ENCODE measurements around the gene MAP3K19.
A peak's percentile ranks its signal among the peaks of the same experiment; 100 is the strongest.
"Not testable (repeated sequence)": the region's sequence is repeated elsewhere in the genome, so short reads cannot be mapped to it uniquely, and the experiment has no call there.

MAP3K19 gene

DNA sequence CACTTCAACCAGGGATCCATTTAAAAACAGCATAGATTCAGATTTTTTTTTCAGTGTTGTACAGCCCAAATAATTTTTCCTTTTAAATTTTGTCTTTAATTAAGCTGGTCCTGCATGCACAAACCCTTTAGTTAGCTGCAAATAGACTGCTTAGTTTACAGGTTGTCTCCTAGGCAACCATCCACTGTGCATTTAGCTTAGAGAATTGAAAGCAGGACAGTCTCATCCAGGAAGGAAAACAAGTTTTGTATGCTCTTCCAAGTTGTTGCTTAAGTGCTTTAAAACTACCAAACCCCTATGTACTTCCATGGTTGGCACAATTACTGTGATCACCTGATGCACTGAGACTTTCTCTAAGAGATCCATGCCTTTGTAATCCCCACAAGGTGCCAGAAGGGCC, at the start of gene MAP3K19:
Gene MAP3K19, minus strand, starts transcription at position 148 of the 400 bp plus-strand sequence. CDS start 22,800 bp downstream, outside the sequence.
- DNase-seq, result no peak

DNA sequence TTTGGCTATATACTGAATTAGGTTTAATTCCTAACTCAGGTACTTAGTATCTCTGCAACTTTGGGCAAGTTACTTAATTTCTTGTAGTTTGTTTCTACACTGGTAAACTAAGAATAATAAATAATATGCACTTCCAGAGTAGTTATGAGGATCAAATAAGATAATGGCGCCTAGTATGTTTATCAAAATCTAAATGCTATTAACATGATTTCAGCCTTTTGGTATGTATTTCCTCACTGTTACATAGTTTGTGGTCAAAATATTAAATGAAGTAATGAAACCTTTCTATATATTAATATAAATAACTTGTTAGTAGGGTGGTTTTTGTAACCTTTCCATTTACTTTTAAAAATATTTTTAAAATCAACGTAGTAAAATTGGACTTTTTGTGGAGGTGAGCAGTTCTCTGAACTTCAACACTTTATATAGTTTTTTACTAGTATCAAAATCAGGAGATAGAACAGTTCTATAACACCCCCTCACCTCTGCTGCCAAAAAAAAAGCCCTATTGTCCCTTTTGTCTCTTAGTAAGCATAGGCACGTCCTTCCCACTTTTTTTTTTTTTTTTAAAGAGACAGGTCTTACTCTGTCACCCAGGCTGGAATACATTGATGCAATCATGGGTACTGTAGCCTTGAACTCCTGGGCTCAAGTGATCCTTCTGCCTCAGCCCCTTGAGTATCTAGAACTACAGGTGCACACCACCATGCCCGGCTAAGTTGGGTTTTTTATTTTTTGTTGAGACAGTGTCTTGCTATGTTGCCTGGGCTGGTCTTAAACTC, 49.6 kb upstream of the MAP3K19 start:
- DNase-seq, result no peak

- no peak for DNase-seq
Observed at GRCh38 chr2:135095591-135095990, 48.3 kb upstream of the MAP3K19 start.

DNA sequence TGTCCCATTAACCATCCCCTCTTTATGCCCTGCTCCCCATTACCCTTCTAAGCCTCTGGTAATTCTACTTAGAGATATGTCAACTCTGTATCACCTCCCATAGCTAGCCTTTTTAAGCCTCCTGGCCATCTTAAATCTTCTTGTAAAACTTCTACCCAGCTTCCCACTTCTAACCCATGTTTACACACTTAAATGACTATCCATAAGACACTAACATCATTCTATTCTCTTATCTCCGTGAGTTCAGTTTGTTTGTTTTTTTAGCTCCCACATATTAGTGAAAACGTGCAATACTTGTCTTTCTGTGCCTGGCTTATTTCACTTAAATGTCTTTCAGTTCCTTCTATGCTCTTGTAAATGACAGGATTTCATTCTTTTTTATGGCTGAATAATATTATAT, 47.3 kb upstream of the MAP3K19 start:
- no peak for DNase-seq

DNA sequence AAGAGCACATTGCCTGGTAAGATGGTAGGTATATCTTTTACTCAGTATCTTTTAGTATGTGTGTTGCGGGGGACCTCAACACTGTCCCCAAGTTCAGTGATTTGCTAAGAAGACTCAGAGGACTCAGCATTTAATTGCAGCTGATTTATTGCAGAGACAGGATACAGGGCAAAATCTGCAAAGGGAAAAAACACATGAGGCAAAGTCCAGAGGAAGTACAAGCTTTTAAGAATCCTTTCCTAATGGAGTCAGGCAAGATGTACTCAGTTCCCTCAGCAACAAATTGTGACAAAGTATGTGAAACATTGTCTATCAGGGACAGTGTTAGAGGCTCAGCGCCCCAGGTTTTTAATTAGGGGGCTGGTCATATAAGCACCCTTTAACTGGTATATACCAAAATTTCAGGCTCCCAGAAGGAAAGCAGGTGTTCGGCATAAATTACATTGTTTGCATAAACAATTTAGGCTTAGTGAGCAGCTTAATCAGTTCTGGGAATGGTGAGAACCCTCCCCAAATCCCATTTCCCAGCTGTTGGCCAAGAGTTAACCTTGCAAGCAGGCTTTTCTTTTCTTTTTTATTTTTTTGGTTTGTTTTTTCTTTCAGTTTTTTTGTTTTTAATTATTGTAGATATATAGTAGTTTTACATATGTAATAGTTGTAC, 46.6 kb upstream of the MAP3K19 start:
- no peak for DNase-seq

DNA sequence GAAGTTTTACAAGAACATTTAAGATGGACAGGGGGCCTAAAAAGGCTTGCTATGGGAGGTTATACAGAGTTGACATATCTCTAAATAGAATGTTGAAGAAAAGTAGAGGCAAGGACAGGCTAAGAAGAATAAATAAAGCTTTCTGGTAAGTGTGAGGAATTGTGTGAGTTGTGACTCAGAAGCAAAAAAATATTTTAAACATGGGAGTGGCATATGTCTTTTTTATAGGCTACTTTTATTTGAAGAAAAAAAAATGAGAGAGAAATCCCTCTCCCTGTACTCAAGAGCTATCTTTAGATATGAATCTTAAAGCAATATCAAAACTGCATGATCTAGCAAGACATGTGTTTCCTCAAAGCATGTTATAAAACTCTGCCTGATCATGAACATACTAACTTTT, 45.9 kb upstream of the MAP3K19 start:
- no peak for DNase-seq

- DNase-seq, result no peak
Observed at GRCh38 chr2:135091681-135092080, 44.4 kb upstream of the MAP3K19 start.

DNA sequence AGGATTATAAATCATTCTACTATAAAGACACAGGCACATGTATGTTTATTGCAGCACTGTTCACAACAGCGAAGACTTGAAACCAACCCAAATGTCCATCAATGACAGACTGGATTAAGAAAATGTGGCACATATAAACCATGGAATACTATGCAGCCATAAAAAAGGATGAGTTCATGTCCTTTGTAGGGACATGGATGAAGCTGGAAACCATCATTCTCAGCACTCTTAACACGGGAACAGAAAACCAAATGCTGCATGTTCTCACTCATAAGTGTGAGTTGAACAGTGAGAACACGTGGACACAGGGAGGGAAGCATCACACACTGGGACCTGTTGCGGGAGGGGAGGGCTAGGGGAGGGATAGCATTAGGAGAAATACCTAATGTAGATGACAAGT, 42.4 kb upstream of the MAP3K19 start:
- DNase-seq, result not testable (repeated sequence)

DNA sequence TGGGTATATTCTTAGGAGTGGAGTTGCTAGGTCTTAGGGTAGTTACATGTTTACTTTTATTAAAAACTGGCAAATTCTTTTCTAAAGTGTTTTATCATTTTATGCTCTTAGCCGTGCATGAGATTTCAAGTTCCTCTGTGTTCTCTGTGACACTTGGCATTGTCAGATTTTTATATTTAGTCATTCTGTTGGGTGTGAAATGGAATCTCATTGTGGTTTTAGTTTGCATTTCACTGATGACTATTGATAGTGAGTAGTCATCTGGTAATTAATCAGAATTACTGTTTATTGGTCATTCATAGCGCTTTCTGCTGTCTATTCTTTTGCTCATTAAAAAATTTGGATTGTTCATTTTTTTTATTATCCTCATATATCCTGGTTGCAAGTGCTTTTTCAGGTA, 39.0 kb upstream of the MAP3K19 start:
- no peak for DNase-seq

GRCh38 chr2:135078417-135078816, 31.2 kb upstream of the MAP3K19 start:
- no peak for DNase-seq

DNA sequence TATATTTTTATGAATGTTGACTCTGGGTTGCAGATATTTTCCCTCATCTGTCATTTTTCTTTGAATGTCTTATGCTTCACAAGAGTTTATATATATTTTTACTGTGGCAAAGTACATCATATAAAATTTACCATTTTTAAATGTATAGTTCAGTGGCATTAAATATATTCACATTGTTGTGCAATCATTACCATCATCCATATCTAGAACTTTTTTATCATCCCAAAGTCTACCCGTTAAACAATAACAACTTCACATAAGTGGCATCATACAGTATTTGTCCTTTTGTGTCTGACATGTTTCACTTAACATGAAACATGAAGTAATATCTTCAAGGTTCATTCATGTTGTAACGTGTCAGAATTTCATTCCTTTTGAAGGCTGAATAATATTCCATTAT, 29.3 kb upstream of the MAP3K19 start:
- DNase-seq, result no peak

DNA sequence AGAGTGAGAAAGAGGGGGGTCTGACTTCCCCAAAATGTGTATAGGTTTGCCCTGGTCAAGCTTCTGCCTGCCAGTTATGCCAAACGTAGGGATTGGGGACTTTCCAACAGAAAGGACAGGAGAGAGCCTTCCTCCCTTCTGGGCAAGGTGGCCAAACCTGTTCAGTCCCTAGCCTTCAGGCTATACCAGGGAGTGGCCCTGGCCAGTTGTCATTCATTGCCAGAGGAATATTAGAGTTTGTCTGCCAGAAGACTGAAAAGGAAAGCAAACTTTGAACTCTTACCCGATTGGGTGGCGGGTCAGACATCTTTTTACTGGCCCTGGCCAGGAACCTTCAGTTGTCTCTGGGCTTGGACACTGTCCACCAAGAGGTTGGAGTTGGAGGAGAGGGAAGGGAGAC, 27.0 kb upstream of the MAP3K19 start:
- no peak for DNase-seq

DNA sequence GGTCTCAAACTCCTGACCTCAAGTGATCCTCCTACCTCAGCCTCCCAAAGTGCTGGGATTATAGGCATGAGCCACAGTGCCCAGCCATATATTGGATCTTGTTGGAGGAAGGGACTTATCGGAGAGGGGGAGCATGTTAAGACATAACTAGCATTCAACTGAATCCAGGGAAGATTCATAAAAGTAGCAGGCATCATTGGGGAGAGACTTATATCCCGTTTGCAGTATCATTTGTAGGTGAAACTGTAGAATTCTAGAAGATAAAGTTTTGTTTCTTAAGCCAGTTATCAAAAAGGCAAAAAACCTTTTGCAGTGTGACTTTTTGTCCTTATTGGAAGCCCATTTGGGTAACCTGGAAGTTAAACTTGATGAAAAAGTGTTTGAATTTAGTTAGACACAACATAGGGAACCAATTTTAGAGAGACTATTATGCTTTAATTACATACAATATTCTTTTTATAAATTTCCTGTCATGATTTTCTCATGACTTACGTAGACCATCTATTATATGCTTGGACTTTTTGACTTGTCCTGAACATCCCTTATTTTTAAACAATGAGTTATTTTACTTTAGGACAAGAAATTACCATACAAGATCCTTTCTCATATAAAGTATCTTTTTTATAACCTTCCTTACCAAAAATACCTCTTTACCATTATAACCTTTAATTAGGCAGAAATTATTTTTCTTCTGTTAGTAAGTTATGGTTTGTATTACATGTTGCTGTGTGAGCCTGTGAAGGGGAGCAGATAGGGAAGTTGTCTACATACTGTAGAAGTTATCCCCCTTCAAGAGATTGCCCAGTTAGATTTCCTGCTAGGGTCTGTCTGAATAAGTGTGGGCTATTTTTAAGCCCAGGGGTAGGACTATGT, 25.1 kb upstream of the MAP3K19 start:
- DNase-seq, result no peak

DNA sequence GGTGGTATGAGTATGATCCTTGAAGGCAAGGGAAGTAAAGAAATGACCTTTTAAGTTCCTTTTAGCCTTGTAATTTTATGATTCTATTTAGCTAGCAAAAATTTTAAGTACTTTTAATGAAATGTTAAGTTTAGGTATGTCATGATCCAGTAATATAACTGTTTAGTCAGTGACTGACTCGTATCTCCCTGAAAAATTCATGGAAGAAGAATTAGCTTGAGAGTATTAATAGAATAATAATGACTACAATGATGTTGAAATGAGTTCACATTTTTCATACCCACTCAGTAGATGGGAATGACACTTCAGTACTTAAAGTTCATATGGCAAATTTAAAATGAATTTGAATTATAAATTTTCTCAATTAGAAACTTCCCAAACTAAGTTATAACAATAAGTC, 19.5 kb upstream of the MAP3K19 start:
- DNase-seq, result no peak

DNA sequence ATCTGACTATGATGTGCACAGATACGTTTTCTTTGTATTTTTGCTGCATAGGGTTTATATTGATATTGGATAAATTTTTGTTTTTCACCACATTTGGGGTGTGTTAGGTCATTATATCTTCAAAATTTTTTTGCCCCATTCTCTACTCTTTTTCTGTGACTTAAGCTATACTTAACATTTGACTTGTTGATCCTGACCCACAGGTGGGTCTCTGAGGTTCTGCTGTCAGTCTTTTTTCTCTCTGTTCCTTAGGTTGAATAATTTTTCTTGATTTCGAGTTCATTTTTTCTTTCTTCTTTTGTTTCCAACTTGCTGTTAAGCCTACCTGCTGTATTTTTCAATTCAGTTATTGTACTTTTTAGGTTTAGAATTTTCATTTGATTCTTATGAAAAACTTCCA, 16.9 kb upstream of the MAP3K19 start:
- DNase-seq, result no peak

GRCh38 chr2:135063210-135063609, 16.0 kb upstream of the MAP3K19 start:
- DNase-seq, result no peak

DNA sequence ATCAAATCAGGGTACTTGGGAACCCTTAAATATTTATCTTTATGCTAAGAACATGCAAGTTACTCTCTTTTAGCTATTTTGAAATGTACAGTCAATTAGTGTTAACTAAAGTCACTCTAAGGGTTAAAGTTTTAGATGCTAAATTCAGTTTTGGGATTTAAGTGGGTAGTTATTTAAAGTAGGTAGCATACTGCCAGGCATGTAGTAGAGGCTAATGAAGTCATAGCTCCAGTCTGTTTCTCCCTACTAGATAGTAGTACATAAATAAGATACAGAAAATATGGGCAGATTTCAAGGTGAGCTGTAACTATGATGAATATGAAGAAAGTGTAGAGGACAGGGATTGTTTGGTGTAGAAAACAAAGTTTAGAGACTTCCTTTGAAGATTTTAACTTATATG, 12.3 kb upstream of the MAP3K19 start:
- no peak for DNase-seq

DNA sequence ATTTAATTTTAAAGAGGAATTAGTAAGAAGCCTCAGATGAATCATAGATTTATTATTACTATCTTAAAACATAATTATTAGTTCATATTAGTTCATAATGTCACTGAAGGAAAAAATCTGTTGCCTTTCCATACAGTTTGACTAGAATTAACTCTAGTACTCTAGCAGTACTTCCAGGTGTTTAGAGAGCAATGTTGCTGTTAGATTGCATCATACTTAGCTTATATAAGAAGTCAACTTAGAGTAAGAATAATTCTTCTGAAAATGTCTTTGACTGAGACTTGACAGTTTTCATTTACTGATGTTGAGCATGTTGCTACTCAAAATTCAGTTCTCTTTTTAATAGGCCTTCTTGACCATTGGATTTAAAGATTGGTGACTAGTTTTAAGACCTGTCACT, 9.5 kb upstream of the MAP3K19 start:
- no peak for DNase-seq

DNA sequence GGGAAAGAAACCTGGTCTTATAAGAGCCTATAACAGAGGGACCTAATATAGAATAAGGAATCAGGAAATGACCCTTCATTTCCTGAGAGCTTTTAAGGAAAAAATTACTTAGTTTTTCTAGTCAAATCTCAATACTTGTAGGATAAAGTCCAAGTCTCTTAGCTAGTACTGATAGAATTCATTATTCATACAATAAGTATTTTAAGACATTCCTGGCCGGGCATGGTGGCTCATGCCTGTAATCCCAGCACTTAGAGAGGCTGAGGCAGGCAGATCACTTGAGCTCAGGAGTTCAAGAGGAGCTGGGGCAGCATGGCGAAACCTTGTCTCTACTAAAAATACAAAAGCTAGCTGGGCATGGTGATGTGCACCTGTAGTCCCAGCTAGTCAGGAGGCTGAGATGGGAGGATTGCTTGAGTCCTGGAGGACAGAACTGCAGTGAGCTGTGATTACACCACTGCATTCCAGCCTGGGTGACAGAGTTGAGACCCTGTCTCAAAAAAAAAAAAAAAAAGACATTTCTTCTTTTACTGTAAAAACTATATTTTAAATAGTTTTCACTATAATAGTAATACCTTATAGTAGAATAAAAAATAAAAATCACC, 8.0 kb upstream of the MAP3K19 start:
- no peak for DNase-seq

DNA sequence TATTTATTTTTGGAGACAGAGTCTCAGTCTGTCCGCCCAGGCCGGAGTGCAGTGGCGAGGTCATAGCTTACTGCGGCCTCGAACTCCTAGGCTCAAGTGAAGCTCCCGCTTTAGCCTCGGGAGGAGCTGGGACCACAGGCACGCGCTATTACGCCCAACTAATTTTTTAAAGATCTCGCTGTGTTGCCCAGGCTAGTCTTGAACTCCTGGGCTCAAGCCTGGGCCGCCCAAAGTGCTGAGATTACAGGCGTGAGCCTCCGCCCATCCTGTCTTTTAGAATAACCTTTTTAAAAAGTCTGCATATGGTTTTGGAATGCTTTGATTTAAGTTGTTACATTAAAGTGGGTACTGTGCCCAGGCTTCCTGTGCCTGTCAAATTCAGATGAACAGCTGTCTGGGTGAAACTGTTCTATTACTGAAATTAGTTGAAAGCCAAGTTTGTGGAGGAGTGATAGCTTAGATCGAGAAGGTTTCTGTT, 5.8 kb upstream of the MAP3K19 start:
- DNase-seq, result no peak

- DNase-seq, result peak; percentile 13 to 30
Observed at GRCh38 chr2:135052042-135052876, 5.0 kb upstream of the MAP3K19 start, which contains the start of gene RAB3GAP1. Gene RAB3GAP1, plus strand, starts transcription at chr2:135052292. Its CDS starts 16 bp downstream, at chr2:135052308.

- DNase-seq, result no peak
Observed at GRCh38 chr2:135050684-135051083, 3.4 kb upstream of the MAP3K19 start.

All from SHP77 (cell line).